GM12892 (cell line): ENCODE data around the gene CCDC85C.

Experiments used
- POLR2A ChIP-seq: IDR thresholded peaks from 2 replicates; pipeline ENCODE4 v1.6.1; 2011; ENCODE audit warnings: low read depth, low read length, control low read depth
- POLR2AphosphoS5 ChIP-seq: IDR thresholded peaks from 2 replicates; pipeline ENCODE4 v1.6.1; 2011; ENCODE audit warnings: low read depth, low read length, control low read depth
- TAF1 ChIP-seq: IDR thresholded peaks from 2 replicates; pipeline ENCODE4 v1.6.1; 2011; ENCODE audit warnings: low read depth, mild to moderate bottlenecking, control low read depth, low read length, borderline replicate concordance

DNA sequence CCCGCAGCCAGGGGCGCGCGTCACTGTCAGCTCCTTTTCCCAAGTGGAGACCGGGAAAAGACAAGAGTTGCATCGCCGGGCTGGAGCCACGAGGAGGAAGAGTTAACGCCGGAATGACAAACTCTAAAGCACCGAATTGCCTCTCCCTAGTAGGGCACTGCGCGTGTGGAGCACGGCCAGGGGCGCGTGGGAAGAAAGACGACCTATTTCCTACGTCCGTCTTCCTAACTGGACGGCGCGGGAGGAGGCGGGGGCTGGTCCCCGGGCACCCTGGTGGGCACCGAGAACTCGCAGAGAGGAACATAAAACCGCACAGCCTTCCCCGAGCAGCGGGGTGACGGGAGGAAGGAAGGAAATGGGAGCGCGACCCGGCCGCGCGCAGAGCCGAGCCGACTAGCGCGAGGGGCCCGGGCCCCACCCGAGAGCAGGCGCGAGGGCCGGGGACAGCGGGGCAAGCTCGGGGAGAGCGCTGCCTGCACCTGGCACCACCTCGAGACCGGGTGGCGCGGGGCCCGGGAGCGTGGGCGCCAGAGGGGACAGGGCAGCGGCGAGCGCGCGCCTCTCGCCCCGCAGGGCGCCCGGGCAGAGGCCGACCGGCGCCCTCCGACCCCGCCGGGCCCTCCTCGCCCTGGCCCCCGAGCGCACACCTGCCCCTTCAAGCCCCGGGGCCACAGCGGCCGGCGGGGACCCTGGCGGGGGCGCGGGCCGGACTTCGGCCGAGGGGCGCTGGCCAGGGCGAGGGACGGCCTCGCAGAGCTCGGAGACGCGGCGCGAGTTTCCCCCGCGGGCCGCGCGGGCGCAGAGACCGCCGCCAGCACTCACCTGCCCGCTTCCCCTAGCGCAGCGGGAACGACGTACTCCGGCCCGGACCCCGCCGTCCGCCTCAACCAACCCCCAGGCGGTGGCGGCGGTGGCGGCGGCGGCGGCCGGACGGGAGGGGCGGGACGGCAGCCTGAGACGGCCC is 123.8 kb downstream of the CCDC85C start, which contains the start of gene SETD3:
- TF ChIP-seq POLR2AphosphoS5, result no peak
- peak; percentile 55; the same call in 1 of the 2 replicates for TF ChIP-seq POLR2A
- no peak for TF ChIP-seq TAF1
